Skeletal muscle satellite cell (primary cell): ENCODE results near the gene RSPRY1.
"Not testable (repeated sequence)": the region's sequence is repeated elsewhere in the genome, so short reads cannot be mapped to it uniquely, and the experiment has no call there.

Source experiments
- H3K27me3 ChIP-seq: 2 replicates; pipeline ENCODE4 v1.7.0; 2013; ENCODE audit warnings: low read length; ENCODE audit not compliant: control insufficient read depth, insufficient read depth
- H3K36me3 ChIP-seq: 2 replicates; pipeline ENCODE4 v1.7.0; 2013; ENCODE audit warnings: mild to moderate bottlenecking, control low read depth, low read length; ENCODE audit not compliant: insufficient read depth
- H3K4me1 ChIP-seq: 2 replicates; pipeline ENCODE4 v1.7.0; 2013; ENCODE audit warnings: low read length; ENCODE audit not compliant: control insufficient read depth, insufficient read depth
- H3K4me2 ChIP-seq: 2 replicates; pipeline ENCODE4 v1.7.0; 2013; ENCODE audit warnings: mild to moderate bottlenecking, low read length
- H3K4me3 ChIP-seq: 2 replicates; pipeline ENCODE4 v1.7.0; 2013; ENCODE audit warnings: low read length
- H3K9ac ChIP-seq: 2 replicates; pipeline ENCODE4 v1.7.0; 2013; ENCODE audit warnings: mild to moderate bottlenecking, low read depth, low read length, moderate library complexity
- H3K9me3 ChIP-seq: replicated peaks from 2 replicates; pipeline ENCODE4 v1.7.0; 2013; ENCODE audit warnings: mild to moderate bottlenecking, control low read depth, low read length

RSPRY1 gene

GRCh38 chr16:57190136-57190535 lies 4.0 kb downstream of the RSPRY1 start:
- Histone ChIP-seq H3K27me3 (no peaks in the 10 kb centered on the region), H3K4me1 (peaks cover 59% of the 10 kb centered on the region), H3K4me2 (peak overlapping the region; percentile 81)

GRCh38 chr16:57191056-57191571 lies 5.0 kb downstream of the RSPRY1 start:
- Histone ChIP-seq H3K9me3 (no peaks in the 10 kb centered on the region), H3K27me3 (no peaks in the 10 kb centered on the region), H3K9ac (peak overlapping the region; percentile 83), H3K4me3 (peak overlapping the region; percentile 34), H3K36me3 (no peaks in the 10 kb centered on the region), H3K4me2 (peak overlapping the region; percentile 81), H3K4me1 (peaks cover 65% of the 10 kb centered on the region)

More at GRCh38 chr16:57190136-57190535, 4.0 kb downstream of the RSPRY1 start:
- Histone ChIP-seq H3K4me3 (no peak overlapping the region), H3K9me3 (no peaks in the 10 kb centered on the region), H3K36me3 (no peaks in the 10 kb centered on the region), H3K9ac (peak overlapping the region; percentile 9)

- H3K9me3 ChIP-seq, result no peaks in the 10 kb centered on the region
- no peaks in the 10 kb centered on the region for H3K36me3 ChIP-seq
- H3K4me3 ChIP-seq, result peak overlapping the region; percentile 34
- H3K27me3 ChIP-seq, result no peaks in the 10 kb centered on the region
- peaks cover 72% of the 10 kb centered on the region for H3K4me1 ChIP-seq
- peak overlapping the region; percentile 81 for H3K4me2 ChIP-seq
- H3K9ac ChIP-seq, result peak overlapping the region; percentile 83
Measured at GRCh38 chr16:57192146-57192545, 6.0 kb downstream of the RSPRY1 start.

- peaks cover 73% of the 10 kb centered on the region for H3K4me1 ChIP-seq
- no peaks in the 10 kb centered on the region for H3K27me3 ChIP-seq
Measured at GRCh38 chr16:57192720-57193486, 6.8 kb downstream of the RSPRY1 start.

GRCh38 chr16:57194512-57194911 lies 8.4 kb downstream of the RSPRY1 start:
- Histone ChIP-seq H3K4me1 (peaks cover 70% of the 10 kb centered on the region), H3K9ac (peak overlapping the region; percentile 83)

More at GRCh38 chr16:57192720-57193486, 6.8 kb downstream of the RSPRY1 start:
- H3K36me3 ChIP-seq, result no peaks in the 10 kb centered on the region
- H3K4me3 ChIP-seq, result no peak overlapping the region
- peak overlapping the region; percentile 81 for H3K4me2 ChIP-seq
- H3K9me3 ChIP-seq, result no peaks in the 10 kb centered on the region
- peak overlapping the region; percentile 83 for H3K9ac ChIP-seq

GRCh38 chr16:57196286-57196685 lies 10.2 kb downstream of the RSPRY1 start:
- H3K4me3 ChIP-seq, result no peak overlapping the region
- H3K9ac ChIP-seq, result no peak overlapping the region
- no peaks in the 10 kb centered on the region for H3K36me3 ChIP-seq
- no peak overlapping the region for H3K4me2 ChIP-seq
- H3K4me1 ChIP-seq, result peaks cover 53% of the 10 kb centered on the region
- no peaks in the 10 kb centered on the region for H3K9me3 ChIP-seq
- H3K27me3 ChIP-seq, result no peaks in the 10 kb centered on the region

More at GRCh38 chr16:57194512-57194911, 8.4 kb downstream of the RSPRY1 start:
- no peaks in the 10 kb centered on the region for H3K9me3 ChIP-seq
- H3K27me3 ChIP-seq, result no peaks in the 10 kb centered on the region
- H3K36me3 ChIP-seq, result no peaks in the 10 kb centered on the region
- H3K4me2 ChIP-seq, result peak overlapping the region; percentile 81
- peak overlapping the region; percentile 49 for H3K4me3 ChIP-seq

- no peaks in the 10 kb centered on the region for H3K27me3 ChIP-seq
- no peaks in the 10 kb centered on the region for H3K36me3 ChIP-seq
- H3K4me1 ChIP-seq, result peaks cover 48% of the 10 kb centered on the region
- H3K9ac ChIP-seq, result no peak overlapping the region
- no peak overlapping the region for H3K4me3 ChIP-seq
- no peak overlapping the region for H3K4me2 ChIP-seq
- H3K9me3 ChIP-seq, result no peaks in the 10 kb centered on the region
Measured at GRCh38 chr16:57196753-57197152, 10.6 kb downstream of the RSPRY1 start.

GRCh38 chr16:57200321-57200720 lies 14.2 kb downstream of the RSPRY1 start:
- not testable (repeated sequence) for H3K4me3 ChIP-seq, H3K9me3 ChIP-seq, H3K27me3 ChIP-seq, H3K9ac ChIP-seq, H3K4me2 ChIP-seq
- peaks cover 15% of the 10 kb centered on the region for H3K4me1 ChIP-seq
- H3K36me3 ChIP-seq, result peaks cover 12% of the 10 kb centered on the region

- not testable (repeated sequence) for H3K4me2 ChIP-seq
Measured at GRCh38 chr16:57200926-57201325, 14.8 kb downstream of the RSPRY1 start.

GRCh38 chr16:57202095-57202886 lies 16.2 kb downstream of the RSPRY1 start:
- H3K4me2 ChIP-seq, result no peak overlapping the region
- H3K9ac ChIP-seq, result no peak overlapping the region
- H3K36me3 ChIP-seq, result peaks cover 30% of the 10 kb centered on the region
- no peak overlapping the region for H3K4me3 ChIP-seq
- peaks cover 3% of the 10 kb centered on the region for H3K4me1 ChIP-seq
- no peaks in the 10 kb centered on the region for H3K27me3 ChIP-seq
- no peaks in the 10 kb centered on the region for H3K9me3 ChIP-seq

More at GRCh38 chr16:57200926-57201325, 14.8 kb downstream of the RSPRY1 start:
- H3K27me3 ChIP-seq, H3K9me3 ChIP-seq, H3K9ac ChIP-seq, H3K4me3 ChIP-seq: not testable (repeated sequence)
- peaks cover 12% of the 10 kb centered on the region for H3K4me1 ChIP-seq
- H3K36me3 ChIP-seq, result peaks cover 18% of the 10 kb centered on the region

- Histone ChIP-seq H3K27me3 (no peaks in the 10 kb centered on the region), H3K4me1 (no peaks in the 10 kb centered on the region), H3K4me3 (no peak overlapping the region), H3K4me2 (no peak overlapping the region), H3K9me3 (no peaks in the 10 kb centered on the region), H3K36me3 (peaks cover 39% of the 10 kb centered on the region), H3K9ac (no peak overlapping the region)
Measured at GRCh38 chr16:57203451-57203850, 17.3 kb downstream of the RSPRY1 start.
